ENCODE data around the gene BCL11A. TPM values are rescaled to one million over a fixed set of nuclear protein-coding genes. Genes with fewer than 3 reads are reported as not detected.

Gene BCL11A
- total RNA-seq, 1 donor, result 65.4 TPM

DNA sequence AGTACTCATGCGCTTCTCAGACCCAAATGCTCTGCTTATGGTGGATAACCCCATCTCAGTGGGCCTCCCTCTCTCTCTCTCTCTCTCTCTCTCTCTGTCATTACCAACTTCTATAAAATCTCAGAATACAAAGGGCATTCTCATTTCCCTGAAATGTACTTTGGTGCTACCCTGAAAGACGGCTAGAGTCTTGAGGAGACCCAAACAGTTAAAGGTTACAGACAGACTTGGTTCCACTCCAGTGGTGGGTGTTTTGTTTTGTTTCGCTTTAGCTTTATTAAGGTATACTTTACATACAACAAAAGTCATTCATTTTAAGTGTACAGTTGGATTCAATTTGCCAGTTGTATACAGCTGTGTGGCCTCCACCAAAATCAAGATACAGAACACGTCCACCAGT, 60.9 kb downstream of the BCL11A start:
- DNase-seq (ENCODE audit: low read depth in 2 of 3, low spot score in 2 of 3), result no peak

GRCh38 chr2:60490848-60491247, 62.6 kb downstream of the BCL11A start:
- no peak for DNase-seq (ENCODE audit: low read depth in 2 of 3, low spot score in 2 of 3)

DNA sequence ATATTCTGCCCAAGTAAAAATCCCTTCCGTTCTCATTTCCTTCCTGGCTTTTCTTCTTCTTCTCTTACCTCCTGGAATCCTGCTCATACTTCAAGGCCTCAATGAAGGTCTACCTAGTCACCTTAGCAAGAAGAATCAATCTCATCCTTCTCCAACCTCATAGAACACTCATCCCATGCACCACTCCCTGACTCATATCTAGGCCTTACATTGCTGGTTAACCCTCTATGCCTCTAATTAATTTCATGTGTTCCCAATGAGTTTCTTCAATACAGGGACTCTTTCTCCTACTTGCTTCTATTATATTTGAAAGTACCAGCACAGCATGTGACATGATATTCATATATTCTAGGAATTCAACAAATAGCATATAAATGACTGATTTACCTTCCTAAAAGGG, 63.0 kb downstream of the BCL11A start:
- no peak for DNase-seq (ENCODE audit: low read depth in 2 of 3, low spot score in 2 of 3)

DNA sequence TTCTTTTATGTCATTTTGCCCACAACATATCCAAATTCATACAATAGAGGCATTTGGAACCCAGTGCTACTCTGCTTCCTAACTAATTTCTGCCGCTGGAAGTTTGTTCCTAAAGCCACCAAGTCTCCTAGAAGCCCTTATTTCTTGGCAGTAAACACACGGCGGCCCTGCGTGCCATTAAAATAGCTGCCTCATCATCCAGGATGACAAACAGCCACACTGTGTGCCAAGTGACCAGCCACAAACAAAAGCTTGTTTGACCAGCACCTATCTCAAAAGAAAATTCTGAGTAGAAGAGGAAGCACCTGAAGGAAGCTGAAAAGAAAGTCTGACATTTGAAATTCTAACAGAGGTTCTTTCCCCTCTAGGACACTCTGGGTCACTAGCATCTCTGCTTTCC, 64.2 kb downstream of the BCL11A start:
- peak in 1 of 3 donors; percentile 31 for DNase-seq (ENCODE audit: low read depth in 2 of 3, low spot score in 2 of 3)

DNA sequence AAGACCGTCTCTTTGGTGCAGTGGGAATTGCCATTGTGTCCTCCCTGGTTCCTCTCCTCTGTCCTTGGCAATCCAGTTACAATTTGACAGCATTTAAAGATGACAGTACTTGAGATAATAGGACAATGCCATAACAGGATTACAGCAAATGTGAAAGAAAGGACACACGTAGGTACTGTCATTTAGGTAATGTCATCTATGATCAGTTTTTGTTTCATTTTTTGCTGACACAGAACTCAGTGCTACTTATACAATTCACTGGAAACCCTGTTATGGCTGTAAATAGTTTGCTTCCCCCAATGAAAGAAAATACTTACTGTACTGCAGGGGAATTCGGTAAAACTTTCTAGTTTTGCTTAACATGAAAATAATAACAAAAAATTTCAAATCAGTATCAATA, 65.2 kb downstream of the BCL11A start:
- DNase-seq (ENCODE audit: low read depth in 2 of 3, low spot score in 2 of 3), result no peak

- DNase-seq (ENCODE audit: low read depth in 2 of 3, low spot score in 2 of 3), result no peak
These were observed 66.3 kb downstream of the BCL11A start for GRCh38 chr2:60487174-60487573.

DNA sequence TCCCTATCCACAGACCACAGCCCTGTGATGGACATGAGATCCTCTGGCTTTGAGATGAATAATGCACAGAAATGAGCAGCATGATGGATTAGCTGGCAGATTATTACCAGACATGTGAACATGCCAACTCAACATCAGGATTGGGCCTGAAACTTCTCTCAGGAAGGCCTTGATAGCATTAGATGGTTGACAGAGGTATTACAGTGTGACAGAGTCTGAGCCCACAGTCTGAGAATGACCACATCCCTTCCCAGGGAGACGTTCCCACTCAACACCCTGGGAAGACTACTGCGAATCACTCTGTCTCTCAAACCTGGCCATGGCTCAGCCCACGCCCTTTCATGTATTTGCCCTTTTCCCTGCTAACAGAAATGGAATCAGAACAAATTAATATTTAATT, 66.9 kb downstream of the BCL11A start:
- no peak for DNase-seq (ENCODE audit: low read depth in 2 of 3, low spot score in 2 of 3)

GRCh38 chr2:60486067-60486466, 67.4 kb downstream of the BCL11A start:
- DNase-seq (ENCODE audit: low read depth in 2 of 3, low spot score in 2 of 3), result peak in 2 of 3 donors; percentile 38 to 48

GRCh38 chr2:60485550-60485949, 67.9 kb downstream of the BCL11A start:
- DNase-seq (ENCODE audit: low read depth in 2 of 3, low spot score in 2 of 3), result no peak

DNA sequence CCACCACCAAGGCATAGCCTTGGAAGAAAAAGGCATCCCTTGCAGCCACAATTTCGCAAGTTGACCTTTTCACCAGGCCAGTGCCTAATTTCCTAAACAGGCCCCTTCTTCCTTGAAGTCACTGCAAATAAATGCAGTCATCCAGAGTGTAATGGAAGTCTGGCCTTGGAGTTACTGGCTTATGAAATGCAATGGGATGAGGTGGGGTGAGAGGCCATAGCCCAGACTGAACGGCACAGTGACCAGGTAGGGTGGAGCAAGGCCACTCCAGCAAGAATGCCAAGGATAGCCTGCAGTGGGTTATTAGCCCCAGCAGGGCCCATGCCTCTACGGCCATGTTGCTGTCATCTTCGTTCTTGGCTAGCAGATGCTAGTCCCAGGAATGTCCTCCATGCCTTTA, 68.4 kb downstream of the BCL11A start:
- no peak for DNase-seq (ENCODE audit: low read depth in 2 of 3, low spot score in 2 of 3)

GRCh38 chr2:60484133-60484645, 69.3 kb downstream of the BCL11A start:
- no peak for DNase-seq (ENCODE audit: low read depth in 2 of 3, low spot score in 2 of 3)

- no peak for DNase-seq (ENCODE audit: low read depth in 2 of 3, low spot score in 2 of 3)
These were observed 70.1 kb downstream of the BCL11A start for GRCh38 chr2:60483401-60483800.

DNA sequence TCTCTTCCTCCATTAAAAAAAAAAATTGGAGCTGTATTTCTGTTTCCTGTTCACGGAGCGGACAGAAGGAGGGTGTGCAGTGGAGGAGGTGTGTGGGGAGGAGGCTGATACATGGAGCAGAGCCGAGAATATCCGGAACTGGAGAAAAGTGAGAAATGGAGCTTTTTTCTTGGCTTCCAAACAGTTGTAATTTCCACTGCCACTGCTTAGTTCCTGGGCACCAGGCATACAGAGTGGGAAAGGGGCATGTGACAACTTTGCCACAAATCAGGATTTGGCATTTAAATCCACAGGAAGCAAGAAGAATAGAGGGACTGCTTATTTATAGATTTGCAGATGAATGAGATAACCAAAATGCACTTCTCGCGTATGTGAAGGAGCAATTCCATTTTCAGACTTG, 71.2 kb downstream of the BCL11A start:
- DNase-seq (ENCODE audit: low read depth in 2 of 3, low spot score in 2 of 3), result no peak

- no peak for DNase-seq (ENCODE audit: low read depth in 2 of 3, low spot score in 2 of 3)
These were observed 72.2 kb downstream of the BCL11A start for GRCh38 chr2:60481257-60481656.

- no peak for DNase-seq (ENCODE audit: low read depth in 2 of 3, low spot score in 2 of 3)
These were observed 73.2 kb downstream of the BCL11A start for GRCh38 chr2:60480089-60480773.

GRCh38 chr2:60479226-60480088, 74.0 kb downstream of the BCL11A start:
- DNase-seq (ENCODE audit: low read depth in 2 of 3, low spot score in 2 of 3), result peak in 1 of 3 donors; percentile 20

- DNase-seq (ENCODE audit: low read depth in 2 of 3, low spot score in 2 of 3), result no peak
These were observed 74.8 kb downstream of the BCL11A start for GRCh38 chr2:60478660-60479059.

GRCh38 chr2:60476206-60476954, 77.1 kb downstream of the BCL11A start:
- no peak for DNase-seq (ENCODE audit: low read depth in 2 of 3, low spot score in 2 of 3)

DNA sequence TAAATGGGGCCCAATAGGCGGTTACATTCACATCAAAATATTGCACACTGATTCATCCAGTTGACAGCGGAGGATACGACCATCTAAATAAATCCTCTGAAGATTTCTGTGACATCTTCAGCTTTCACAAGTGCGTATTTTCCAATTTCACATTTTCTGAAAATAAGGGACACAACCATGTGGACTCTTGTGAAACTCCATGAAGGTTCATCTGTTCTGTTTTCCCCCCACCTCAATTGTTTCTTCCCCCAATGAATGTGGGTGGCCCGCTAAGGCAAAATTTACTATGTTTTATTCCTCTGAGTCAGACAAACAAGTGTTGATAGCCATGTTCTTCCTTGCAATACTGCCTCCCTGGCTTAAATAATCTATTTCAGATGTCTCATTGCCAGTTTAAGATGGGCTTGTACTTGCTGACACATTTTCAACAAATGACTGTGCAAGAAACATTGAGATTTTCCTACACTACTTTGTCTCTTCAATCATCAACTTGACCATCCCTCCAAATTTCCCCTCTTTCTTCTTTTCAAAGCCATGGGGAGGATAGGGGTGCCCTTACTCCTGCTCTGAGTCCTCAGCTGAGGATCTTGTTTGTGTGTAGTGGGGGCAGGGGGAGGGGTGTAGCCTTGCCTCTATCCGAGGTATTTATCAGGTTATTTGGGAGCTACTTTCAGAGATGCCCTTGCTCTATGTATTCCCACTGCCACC, 78.2 kb downstream of the BCL11A start:
- DNase-seq (ENCODE audit: low read depth in 2 of 3, low spot score in 2 of 3), result no peak

- DNase-seq (ENCODE audit: low read depth in 2 of 3, low spot score in 2 of 3), result no peak
These were observed 79.2 kb downstream of the BCL11A start for GRCh38 chr2:60474301-60474700.

DNA sequence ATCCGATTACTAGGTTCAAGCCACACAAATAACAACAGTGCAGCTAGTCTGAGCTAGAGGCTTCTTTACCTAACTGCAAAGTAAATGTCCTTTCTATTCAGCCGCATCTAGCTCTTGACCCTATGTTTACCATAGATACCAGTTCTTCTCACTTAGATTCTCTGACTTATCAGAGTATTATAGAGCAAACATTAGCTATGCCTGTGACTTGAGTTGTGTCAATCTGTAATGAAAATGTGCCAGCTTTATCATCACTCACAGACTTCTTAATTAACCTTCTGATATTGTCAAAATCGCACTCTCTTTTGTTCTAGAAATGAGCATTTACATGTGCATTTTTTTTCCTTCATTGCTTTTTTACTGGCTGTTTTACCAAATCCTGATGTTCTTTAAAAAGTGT, 79.9 kb downstream of the BCL11A start:
- DNase-seq (ENCODE audit: low read depth in 2 of 3, low spot score in 2 of 3), result no peak

All from hematopoietic multipotent progenitor cell (in vitro differentiated cells).